ENCODE results near the gene LINGO4.

LINGO4 gene

GRCh38 chr1:151805066-151805820 lies at the start of gene LINGO4:
Gene LINGO4 (minus strand): TSS chr1:151805419. CDS start chr1:151802704, 2,715 bp downstream.
- no peak within 1 kb of the TSS for H3K4me3 ChIP-seq (ENCODE audit: low read depth, low read length)
- no peak for TF ChIP-seq CTCF (IDR thresholded peaks at IDR 0.05; ENCODE audit: low read depth, low read length, missing control alignments)
- no peak for DNase-seq (ENCODE audit: low read depth)

GRCh38 chr1:151854658-151855057 lies 49.4 kb upstream of the LINGO4 start:
- no peak for DNase-seq (ENCODE audit: low read depth)
- no peak overlapping the region for H3K4me3 ChIP-seq (ENCODE audit: low read depth, low read length)
- no peak for TF ChIP-seq CTCF (IDR thresholded peaks at IDR 0.05; ENCODE audit: low read depth, low read length, missing control alignments)

GRCh38 chr1:151853411-151853943 lies 48.3 kb upstream of the LINGO4 start, which contains the start of gene THEM5:
Gene THEM5 (minus strand): TSS chr1:151853712. CDS start chr1:151853565, 147 bp downstream.
- no peak within 1 kb of the TSS for H3K4me3 ChIP-seq (ENCODE audit: low read depth, low read length)
- TF ChIP-seq CTCF (IDR thresholded peaks at IDR 0.05; ENCODE audit: low read depth, low read length, missing control alignments) = no peak
- no peak for DNase-seq (ENCODE audit: low read depth)

GRCh38 chr1:151852733-151853132 lies 47.5 kb upstream of the LINGO4 start:
- no peak for DNase-seq (ENCODE audit: low read depth)
- TF ChIP-seq CTCF (IDR thresholded peaks at IDR 0.05; ENCODE audit: low read depth, low read length, missing control alignments) = no peak
- H3K4me3 ChIP-seq (ENCODE audit: low read depth, low read length) = no peak overlapping the region

- no peak for DNase-seq (ENCODE audit: low read depth)
- no peak overlapping the region for H3K4me3 ChIP-seq (ENCODE audit: low read depth, low read length)
- TF ChIP-seq CTCF (IDR thresholded peaks at IDR 0.05; ENCODE audit: low read depth, low read length, missing control alignments) = no peak
Measured at GRCh38 chr1:151851886-151852285, 46.7 kb upstream of the LINGO4 start.

GRCh38 chr1:151849871-151850270 lies 44.7 kb upstream of the LINGO4 start:
- no peak for TF ChIP-seq CTCF (IDR thresholded peaks at IDR 0.05; ENCODE audit: low read depth, low read length, missing control alignments)
- DNase-seq (ENCODE audit: low read depth) = no peak
- H3K4me3 ChIP-seq (ENCODE audit: low read depth, low read length) = no peak overlapping the region

- DNase-seq (ENCODE audit: low read depth) = no peak
- H3K4me3 ChIP-seq (ENCODE audit: low read depth, low read length) = no peak overlapping the region
- no peak for TF ChIP-seq CTCF (IDR thresholded peaks at IDR 0.05; ENCODE audit: low read depth, low read length, missing control alignments)
Measured at GRCh38 chr1:151849126-151849525, 43.9 kb upstream of the LINGO4 start.

Measured in GM12864 (cell line).